Activated effector memory CD4-positive, alpha-beta T cell treated with Interleukin-2 at 50 U/mL for 16 hours (primary cell): ENCODE data around the gene KIF18B.

Source experiments
- DNase-seq: peaks from one replicate; pipeline ENCODE4 v3.0.0-alpha.2; 2020

KIF18B gene

DNA sequence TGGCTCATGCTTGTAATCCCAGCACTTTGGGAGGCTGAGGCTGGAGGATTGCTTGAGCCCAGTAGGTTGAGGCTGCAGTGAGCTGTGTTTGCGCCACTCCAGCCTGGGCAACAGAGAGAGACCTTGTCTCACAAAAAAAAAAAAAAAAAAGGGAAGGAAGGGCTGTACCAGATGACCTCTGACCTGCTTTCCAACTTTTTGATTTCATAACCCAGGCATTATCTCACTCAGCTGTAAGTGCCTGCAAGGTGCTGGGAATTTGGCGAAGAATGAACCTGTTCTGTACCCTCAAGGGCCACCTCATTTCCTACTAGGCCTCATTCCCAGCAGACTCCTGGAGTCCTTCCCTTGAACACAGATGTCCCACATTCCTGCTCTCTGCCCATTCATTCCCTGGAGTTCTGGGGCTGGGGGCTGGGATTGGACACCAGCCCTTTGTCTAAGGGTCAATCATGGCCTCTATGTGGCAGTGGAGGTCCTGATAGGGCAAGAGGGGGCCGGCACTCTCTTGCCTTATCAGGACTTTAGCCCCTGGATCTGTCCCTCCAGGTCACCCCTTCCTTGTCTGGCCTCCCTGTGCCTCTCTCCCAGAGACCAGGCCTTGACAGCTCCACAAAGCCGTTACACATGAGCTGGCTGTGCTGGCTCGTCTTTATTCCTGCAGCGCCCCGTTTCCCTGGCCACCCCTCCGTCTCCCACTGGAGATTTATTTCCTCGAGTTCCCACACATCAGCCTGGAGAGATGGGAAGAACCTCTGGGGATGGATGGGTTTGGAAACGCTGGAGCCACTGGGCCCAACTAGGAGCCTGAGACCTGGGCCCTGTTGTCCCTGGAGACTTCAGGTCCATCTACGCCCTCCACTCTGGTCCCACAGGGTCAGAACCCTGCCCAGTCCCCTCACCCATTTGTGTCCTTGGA lies 31.5 kb downstream of the KIF18B start:
- DNase-seq, result no peak

- DNase-seq, result no peak
These were observed 32.2 kb downstream of the KIF18B start, which contains the start of gene GFAP for GRCh38 chr17:44915321-44915726. Gene GFAP, minus strand, starts transcription at chr17:44915500. Its CDS starts 14 bp downstream, at chr17:44915486.

GRCh38 chr17:44914698-44915271 lies 32.8 kb downstream of the KIF18B start:
- no peak for DNase-seq

- DNase-seq, result no peak
These were observed 33.4 kb downstream of the KIF18B start for GRCh38 chr17:44914148-44914547.

- no peak for DNase-seq
These were observed 33.9 kb downstream of the KIF18B start for GRCh38 chr17:44913676-44914075.

DNA sequence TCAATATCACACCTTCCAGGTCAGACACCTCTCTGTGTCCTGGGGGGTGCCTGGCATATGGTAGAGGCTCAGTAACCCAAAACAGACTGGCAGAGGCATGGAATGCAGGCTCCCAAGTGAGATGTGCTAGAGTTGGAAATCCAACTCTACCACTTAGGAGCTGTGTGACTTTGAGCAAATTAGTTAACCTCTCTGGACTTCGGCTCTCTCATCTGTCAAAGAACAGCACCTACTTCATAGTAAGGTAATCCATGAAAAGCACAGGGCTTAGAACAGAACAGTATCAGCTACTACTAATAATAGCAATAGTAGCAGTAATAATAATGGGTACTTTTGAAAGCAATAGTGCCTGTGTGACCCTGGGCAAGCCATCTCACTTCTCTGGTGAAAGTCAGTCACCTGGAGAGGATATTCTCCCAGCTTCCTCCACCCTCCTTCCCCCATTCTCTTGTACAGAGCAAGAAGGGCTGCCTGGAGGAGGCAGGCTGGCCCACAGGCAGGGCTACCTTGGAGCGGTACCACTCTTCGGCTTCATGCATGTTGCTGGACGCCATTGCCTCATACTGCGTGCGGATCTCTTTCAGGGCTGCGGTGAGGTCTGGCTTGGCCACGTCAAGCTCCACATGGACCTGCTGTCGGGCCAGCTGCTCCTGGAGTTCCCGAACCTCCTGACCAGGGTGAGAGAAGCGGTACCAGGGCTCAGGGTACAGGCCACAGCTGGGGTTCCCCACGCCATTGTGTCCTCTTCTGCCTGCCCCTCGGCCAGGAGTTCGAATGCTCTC lies 34.6 kb downstream of the KIF18B start:
- DNase-seq, result no peak

DNA sequence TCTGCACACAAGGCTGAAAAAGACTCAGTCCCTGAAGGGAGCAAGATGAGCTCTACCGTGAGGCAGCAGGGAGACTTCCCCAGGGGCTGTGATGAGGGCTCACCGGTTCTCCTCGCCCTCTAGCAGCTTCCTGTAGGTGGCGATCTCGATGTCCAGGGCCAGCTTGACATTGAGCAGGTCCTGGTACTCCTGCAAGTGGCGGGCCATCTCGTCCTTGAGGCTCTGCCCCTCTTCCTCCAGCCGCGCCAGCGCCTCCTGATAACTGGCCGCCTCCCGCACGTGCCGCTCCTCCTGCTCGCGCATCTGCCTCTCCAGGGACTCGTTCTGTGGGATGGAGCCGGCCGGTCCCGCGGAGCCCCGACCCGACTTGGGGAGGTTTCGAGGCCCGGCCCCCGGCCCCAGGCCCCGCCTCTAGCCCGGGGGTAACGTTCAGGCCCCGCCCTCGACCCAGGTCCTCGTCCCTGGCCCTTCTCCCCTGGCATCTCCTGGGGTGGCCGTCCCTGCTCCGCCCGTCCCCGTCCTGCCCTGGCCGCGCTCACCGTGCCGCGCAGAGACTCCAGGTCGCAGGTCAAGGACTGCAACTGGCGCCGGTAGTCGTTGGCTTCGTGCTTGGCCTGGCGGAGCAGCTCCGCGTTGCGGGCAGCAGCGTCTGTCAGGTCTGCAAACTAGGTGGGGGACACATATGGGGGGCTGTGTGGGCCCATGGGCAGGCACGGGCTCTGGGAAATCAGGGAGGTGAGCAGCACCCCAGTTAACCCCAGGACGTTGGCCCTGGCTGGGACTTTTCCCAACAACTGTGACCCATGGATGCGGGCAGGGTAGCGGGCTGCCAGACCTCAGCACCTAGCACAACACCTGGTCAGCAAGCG lies 36.2 kb downstream of the KIF18B start:
- DNase-seq, result peak; percentile 32

GRCh38 chr17:44910231-44911106 lies 37.1 kb downstream of the KIF18B start:
- DNase-seq, result no peak

DNA sequence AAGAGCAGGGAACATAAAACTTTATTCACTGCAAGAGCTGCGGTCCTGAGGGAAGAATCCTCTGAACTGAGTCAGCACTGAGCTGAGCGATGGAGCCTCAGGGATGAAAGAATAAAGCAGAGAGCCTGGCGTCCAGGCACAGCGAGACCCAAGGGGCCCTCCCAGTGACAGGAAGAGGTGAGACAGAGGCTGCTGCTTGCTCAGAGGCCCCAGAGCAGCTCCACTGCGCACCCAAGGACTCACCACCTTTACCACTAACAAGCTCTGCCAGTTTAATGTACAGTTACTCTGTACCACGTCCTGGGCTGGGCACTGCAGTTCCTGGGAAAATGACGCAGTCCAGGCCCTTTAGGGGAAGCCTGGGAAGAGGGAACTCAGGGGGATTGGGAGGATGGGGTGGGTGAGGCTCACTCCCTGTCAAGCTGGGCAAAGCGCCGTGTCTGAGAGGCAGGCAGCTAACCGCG lies 37.9 kb downstream of the KIF18B start:
- DNase-seq, result no peak

- no peak for DNase-seq
These were observed 38.7 kb downstream of the KIF18B start for GRCh38 chr17:44908761-44909326.

DNA sequence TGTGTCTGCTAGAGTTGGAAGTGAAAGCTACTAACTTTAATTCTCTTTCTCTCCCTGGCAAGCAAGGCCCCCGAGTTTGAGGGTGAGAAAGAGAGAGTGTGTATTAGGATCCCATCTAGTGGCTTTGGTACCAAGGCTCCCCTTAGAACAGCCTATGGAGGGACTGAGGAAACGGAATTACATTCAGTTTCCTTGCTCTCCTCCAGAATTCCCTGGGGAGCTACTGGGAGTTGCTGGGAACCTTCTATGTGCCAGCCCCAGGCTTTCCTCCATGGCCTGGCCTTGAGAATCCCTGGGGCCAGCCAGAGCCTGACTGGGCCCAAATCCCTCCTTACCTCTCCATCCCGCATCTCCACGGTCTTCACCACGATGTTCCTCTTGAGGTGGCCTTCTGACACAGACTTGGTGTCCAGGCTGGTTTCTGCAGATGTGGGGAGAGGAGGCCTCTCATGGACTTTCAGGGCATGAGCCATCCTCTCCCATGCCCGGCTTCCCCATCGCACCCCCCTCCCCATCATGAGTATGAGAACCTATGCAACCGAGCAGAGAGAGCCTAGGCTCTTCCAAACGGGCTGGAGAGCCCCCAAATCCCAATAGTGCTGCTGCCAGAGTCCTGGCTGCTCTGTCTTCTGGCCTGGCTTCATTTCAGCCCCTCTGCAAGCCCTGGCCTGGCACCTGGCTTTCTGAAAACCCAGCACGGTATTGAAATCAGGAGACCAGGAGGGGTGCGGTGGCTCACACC lies 39.7 kb downstream of the KIF18B start:
- no peak for DNase-seq

DNA sequence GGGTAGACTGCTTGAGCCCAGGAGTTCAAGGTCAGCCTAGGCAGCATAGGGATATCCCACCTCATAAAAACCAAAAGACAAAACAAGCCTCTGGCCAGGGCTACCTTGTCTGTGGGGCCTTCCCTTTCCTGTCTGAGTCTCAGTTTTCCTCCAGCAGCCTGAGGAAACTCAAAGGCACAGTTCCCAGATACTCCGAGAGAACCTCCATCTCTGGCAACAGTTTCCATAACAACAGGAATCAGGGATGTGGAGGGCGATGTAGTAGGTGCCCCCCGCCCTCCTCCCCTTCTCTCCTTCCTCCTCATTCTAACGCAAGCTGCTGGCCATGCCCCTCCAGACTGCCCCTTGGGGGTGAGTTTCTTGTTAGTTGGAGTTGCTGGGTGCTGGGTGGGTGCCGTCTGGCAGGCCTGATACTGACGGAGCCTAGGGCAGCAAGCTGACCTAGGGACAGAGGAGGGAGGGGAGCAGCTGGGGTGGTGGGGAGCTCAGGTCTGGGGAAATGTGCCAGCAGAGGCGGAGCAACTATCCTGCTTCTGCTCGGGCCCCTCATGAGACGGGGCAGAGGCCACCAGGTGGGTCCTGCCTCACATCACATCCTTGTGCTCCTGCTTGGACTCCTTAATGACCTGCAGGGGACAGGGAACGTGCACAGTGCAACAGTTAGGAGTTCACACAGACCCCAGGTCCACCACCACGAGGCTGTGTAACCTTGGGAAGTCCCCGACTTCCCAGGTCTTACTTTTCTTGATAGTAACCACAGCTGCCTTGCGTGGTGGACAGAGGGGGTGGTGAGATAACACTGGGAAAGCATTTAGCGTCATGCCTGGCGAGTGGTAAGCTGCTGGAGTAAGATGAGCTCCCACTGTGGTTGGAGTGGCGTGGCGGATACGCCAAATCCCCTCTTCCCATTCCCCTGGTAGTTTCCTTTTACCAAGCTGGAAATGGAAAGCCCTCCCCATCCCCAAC lies 40.5 kb downstream of the KIF18B start:
- DNase-seq, result no peak

- no peak for DNase-seq
These were observed 41.4 kb downstream of the KIF18B start for GRCh38 chr17:44906010-44906646.

GRCh38 chr17:44905006-44906000 lies 42.3 kb downstream of the KIF18B start:
- DNase-seq, result no peak

DNA sequence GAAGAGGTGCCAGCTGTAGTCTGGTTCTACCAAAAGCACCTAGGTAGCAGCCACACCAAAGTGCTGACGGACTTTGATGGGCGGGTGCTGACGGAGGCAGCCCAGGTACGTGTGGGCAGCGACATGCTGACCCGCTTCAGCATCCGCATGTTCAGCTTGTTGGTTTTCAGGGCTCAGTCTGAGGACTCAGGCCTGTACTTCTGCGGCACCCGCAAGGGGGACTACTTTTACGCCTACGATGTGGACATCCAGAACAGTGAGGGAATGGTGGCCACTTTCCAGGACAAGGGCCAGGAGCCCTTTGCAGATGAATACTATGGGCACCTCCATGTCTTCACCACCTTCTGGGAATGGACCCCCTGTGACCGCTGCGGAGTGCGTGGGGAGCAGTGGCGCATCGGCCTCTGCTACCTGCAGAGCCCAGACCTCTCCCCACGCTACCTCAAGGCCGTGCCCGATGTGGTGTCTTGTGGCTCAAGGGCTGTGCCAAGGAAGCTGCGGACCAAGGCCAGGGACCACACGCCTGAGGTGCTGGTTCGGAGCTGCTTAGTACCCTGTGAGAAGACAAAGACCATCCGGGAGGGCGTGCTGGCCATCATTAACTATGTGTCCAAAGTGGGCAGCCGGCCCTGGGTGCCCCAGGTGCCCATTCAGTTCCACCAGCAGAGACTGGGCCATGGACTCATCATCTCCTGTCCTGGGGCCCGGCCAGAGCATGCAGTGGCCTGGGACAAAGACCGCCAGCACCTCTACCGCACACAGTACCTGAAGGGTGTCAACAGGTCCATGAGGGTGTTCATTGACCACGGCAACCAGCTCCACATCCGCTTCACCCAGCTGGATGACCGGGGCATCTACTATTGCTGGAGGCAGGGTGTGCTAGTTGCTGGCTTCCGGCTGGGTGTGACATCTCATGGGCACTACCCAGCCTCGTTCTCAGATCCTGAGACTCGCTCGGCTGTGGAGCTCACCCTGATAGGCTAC lies 43.3 kb downstream of the KIF18B start:
- no peak for DNase-seq
